Common myeloid progenitor, CD34-positive (primary cell): ENCODE results near the gene UTP18. TPM values are rescaled to one million over a fixed set of nuclear protein-coding genes. Genes with fewer than 3 reads are reported as not detected.
"Not testable (repeated sequence)": the region's sequence is repeated elsewhere in the genome, so short reads cannot be mapped to it uniquely, and the experiment has no call there.

Source experiments
- CTCF ChIA-PET: fragments of 350-600 bp; sonication (Branson Sonifier 250); formaldehyde crosslinking; loops from one replicate; lab custom pipeline; 2021; ENCODE audit warnings: antibody characterized with exemption; lab: Charles Lee
- POLR2A ChIA-PET: fragments of 350-600 bp; sonication (Branson Sonifier 250); formaldehyde crosslinking; loops from one replicate; lab custom pipeline; 2021; ENCODE audit warnings: antibody characterized with exemption; lab: Charles Lee
- DNase-seq, 3 donors: peaks; one replicate each; pipeline versions ENCODE4 v3.0.0 to v3.0.0-alpha.2; 2013
- H3K27ac ChIP-seq, 2 experiments: 1 replicate in 1 of 2; 2 replicates in 1 of 2; pipeline ENCODE4 v1.7.0; 2013; ENCODE audit warnings: inconsistent platforms in 2 of 2, low read length in 2 of 2, mild to moderate bottlenecking in 2 of 2, low read depth in 1 of 2, moderate library complexity in 1 of 2; ENCODE audit not compliant: severe bottlenecking in 2 of 2, insufficient read depth in 1 of 2, poor library complexity in 1 of 2
- H3K27me3 ChIP-seq, 5 experiments: replicated peaks in 2 of 5; 1 replicate in 3 of 5; 2 replicates in 2 of 5; pipeline versions ENCODE4 v1.6.1 to v1.7.0; 2013; ENCODE audit warnings: low read length in 4 of 5, mild to moderate bottlenecking in 2 of 5, moderate library complexity in 2 of 5, inconsistent platforms in 1 of 5; ENCODE audit not compliant: insufficient read depth in 5 of 5, control insufficient read depth in 4 of 5
- H3K36me3 ChIP-seq, 4 experiments: 1 replicate in 2 of 4; 2 replicates in 2 of 4; pipeline versions ENCODE4 v1.6.1 to v1.7.0; 2013; ENCODE audit warnings: low read length in 3 of 4, control low read depth in 1 of 4, mild to moderate bottlenecking in 1 of 4; ENCODE audit not compliant: control insufficient read depth in 4 of 4, insufficient read depth in 4 of 4
- H3K4me1 ChIP-seq, 4 experiments: 1 replicate in 3 of 4; 2 replicates in 1 of 4; pipeline versions ENCODE4 v1.6.1 to v1.7.1; 2013; ENCODE audit warnings: low read length in 3 of 4, mild to moderate bottlenecking in 3 of 4, control low read depth in 1 of 4, inconsistent platforms in 1 of 4, moderate library complexity in 1 of 4; ENCODE audit not compliant: control insufficient read depth in 4 of 4, insufficient read depth in 4 of 4; ENCODE audit errors: control extremely low read depth in 1 of 4
- H3K4me3 ChIP-seq, 7 experiments: 1 replicate in 4 of 7; 2 replicates in 3 of 7; pipeline versions ENCODE4 v1.5.1 to v1.7.0; 2013; ENCODE audit warnings: mild to moderate bottlenecking in 7 of 7, low read length in 6 of 7, moderate library complexity in 6 of 7, inconsistent platforms in 2 of 7, low read depth in 2 of 7, control low read depth in 1 of 7; ENCODE audit not compliant: insufficient read depth in 4 of 7, control insufficient read depth in 1 of 7; ENCODE audit errors: extremely low read depth in 1 of 7
- H3K9me3 ChIP-seq, 5 experiments: 1 replicate in 4 of 5; 2 replicates in 1 of 5; pipeline versions ENCODE4 v1.6.1 to v1.7.1; 2013; ENCODE audit warnings: low read length in 4 of 5, mild to moderate bottlenecking in 2 of 5, inconsistent platforms in 1 of 5, low read depth in 1 of 5, moderate library complexity in 1 of 5; ENCODE audit not compliant: control insufficient read depth in 4 of 5, insufficient read depth in 2 of 5; ENCODE audit errors: control extremely low read depth in 1 of 5
- whole genome bisulfite sequencing: methylation state at CpG from one replicate; pipeline ENCODE4 v1.1.5; 2013; ENCODE audit not compliant: insufficient coverage; 5-methylcytosine and 5-hydroxymethylcytosine counted together
- polyA plus RNA-seq: library from polyadenylated mRNA; unstranded; fragments of 120-200 nt; gene quantifications from one replicate; pipeline ENCODE4 v1.2.1, GENCODE V29; 2013

Gene UTP18
- 58.1 TPM for polyA plus RNA-seq

GRCh38 chr17:51260237-51261023 is at the start of gene UTP18:
Gene UTP18, plus strand, starts transcription at chr17:51260546. Its CDS starts 39 bp downstream, at chr17:51260585.
- Histone ChIP-seq H3K27me3 (no peaks in the 10 kb centered on the region), H3K9me3 (no peaks in the 10 kb centered on the region), H3K36me3 (peaks cover 5 to 22% (median 10%) of the 10 kb centered on the region in 4 experiments), H3K27ac (peak within 1 kb of the TSS; percentile 99 to 100), H3K4me3 (peak within 1 kb of the TSS; percentile 85 to 95 (median 92)), H3K4me1 (peaks cover 17 to 47% (median 41%) of the 10 kb centered on the region in 4 experiments)
- POLR2A ChIA-PET, result interaction anchor here (0.7 to 1.3 kb wide), 3 partner anchors 10 to 112 kb away, joined by 3 to 4 read pairs (median 4); no protein-coding TSS in a partner anchor
- under 1% methylated on average over 90 of the region's 93 CpGs for WGBS
- CTCF ChIA-PET, result no interaction called here
- DNase-seq, result peak; percentile 98 to 99 (median 98)

GRCh38 chr17:51214920-51215319 is 45.4 kb upstream of the UTP18 start:
- CTCF ChIA-PET, result interaction anchor here (1.1 to 1.3 kb wide), 3 partner anchors 14 to 47 kb away, joined by 3 to 5 read pairs (median 3); no protein-coding TSS in a partner anchor
- peak in 2 of 3 donors; percentile 28 to 51 for DNase-seq
- Histone ChIP-seq H3K9me3 (no peaks in the 10 kb centered on the region), H3K4me3 (no peak overlapping the region), H3K27ac (peak overlapping the region in 1 of 2 experiments; percentile 45), H3K36me3 (peaks cover 14 to 58% (median 31%) of the 10 kb centered on the region in 4 experiments), H3K4me1 (peaks cover 0 to 10% (median 5%) of the 10 kb centered on the region in 4 experiments), H3K27me3 (no peaks in the 10 kb centered on the region)
- 78% methylated on average over 1 of the region's 1 CpG for WGBS
- POLR2A ChIA-PET, result no interaction called here

- CTCF ChIA-PET, result no interaction called here
These were observed 42.4 kb upstream of the UTP18 start for GRCh38 chr17:51217946-51218345.

GRCh38 chr17:51221322-51221721 is 39.0 kb upstream of the UTP18 start:
- Histone ChIP-seq H3K27me3 (no peaks in the 10 kb centered on the region), H3K36me3 (peaks cover 17 to 66% (median 44%) of the 10 kb centered on the region in 4 experiments), H3K4me3 (no peak overlapping the region), H3K9me3 (no peaks in the 10 kb centered on the region), H3K27ac (no peak overlapping the region), H3K4me1 (peaks cover 0 to 18% (median 8%) of the 10 kb centered on the region in 4 experiments)
- ChIA-PET CTCF (no interaction called here), POLR2A (no interaction called here)
- 100% methylated on average over 1 of the region's 4 CpGs for WGBS
- DNase-seq, result no peak

More at GRCh38 chr17:51217946-51218345, 42.4 kb upstream of the UTP18 start:
- POLR2A ChIA-PET, result no interaction called here
- no CpG with 5 or more reads among the region's 1 CpG for WGBS
- Histone ChIP-seq H3K4me3 (no peak overlapping the region), H3K27ac (no peak overlapping the region), H3K36me3 (peaks cover 11 to 70% (median 42%) of the 10 kb centered on the region in 4 experiments), H3K9me3 (no peaks in the 10 kb centered on the region), H3K27me3 (no peaks in the 10 kb centered on the region), H3K4me1 (peaks cover 0 to 10% (median 5%) of the 10 kb centered on the region in 4 experiments)
- DNase-seq, result no peak

- ChIA-PET POLR2A (interaction anchor here (0.7 kb wide), 1 partner anchor 36 kb away, joined by 3 read pairs; no protein-coding TSS in a partner anchor), CTCF (interaction anchor here (0.9 to 2.1 kb wide), 3 partner anchors 11 to 33 kb away, joined by 3 to 4 read pairs (median 3); no protein-coding TSS in a partner anchor)
- Histone ChIP-seq H3K4me3 (peak overlapping the region in 1 of 7 experiments; percentile 4), H3K36me3 (peaks cover 11 to 36% (median 25%) of the 10 kb centered on the region in 4 experiments), H3K27me3 (no peaks in the 10 kb centered on the region), H3K4me1 (peaks cover 0 to 18% (median 12%) of the 10 kb centered on the region in 4 experiments), H3K9me3 (no peaks in the 10 kb centered on the region), H3K27ac (peak overlapping the region in 1 of 2 experiments; percentile 65)
- peak; percentile 19 to 65 (median 46) for DNase-seq
- WGBS, result 57% methylated on average over 1 of the region's 10 CpGs
These were observed 35.7 kb upstream of the UTP18 start for GRCh38 chr17:51224402-51225262.

- DNase-seq, H3K4me3 ChIP-seq, H3K9me3 ChIP-seq, POLR2A ChIA-PET, H3K27me3 ChIP-seq: not testable (repeated sequence)
- CTCF ChIA-PET, result interaction anchor here (2.1 kb wide), 1 partner anchor 32 kb away, joined by 4 read pairs; no protein-coding TSS in a partner anchor
- Histone ChIP-seq H3K4me1 (peaks cover 0 to 18% (median 12%) of the 10 kb centered on the region in 4 experiments), H3K36me3 (peaks cover 10 to 27% (median 22%) of the 10 kb centered on the region in 4 experiments), H3K27ac (peak overlapping the region in 1 of 2 experiments; percentile 44)
- WGBS, result 96% methylated on average over 5 of the region's 7 CpGs
These were observed 34.8 kb upstream of the UTP18 start for GRCh38 chr17:51225523-51225922.
